NCI-H345 treated with DMSO at 0.1 percent for 48 hours (cell line): ENCODE measurements around the gene IGFL1.
"Not testable (repeated sequence)": the region's sequence is repeated elsewhere in the genome, so short reads cannot be mapped to it uniquely, and the experiment has no call there.

Source experiments
- DNase-seq: peaks from one replicate; lab custom pipeline; 2025; ENCODE audit not compliant: unreplicated experiment; lab: John Stamatoyannopoulos, UW

IGFL1 gene

DNA sequence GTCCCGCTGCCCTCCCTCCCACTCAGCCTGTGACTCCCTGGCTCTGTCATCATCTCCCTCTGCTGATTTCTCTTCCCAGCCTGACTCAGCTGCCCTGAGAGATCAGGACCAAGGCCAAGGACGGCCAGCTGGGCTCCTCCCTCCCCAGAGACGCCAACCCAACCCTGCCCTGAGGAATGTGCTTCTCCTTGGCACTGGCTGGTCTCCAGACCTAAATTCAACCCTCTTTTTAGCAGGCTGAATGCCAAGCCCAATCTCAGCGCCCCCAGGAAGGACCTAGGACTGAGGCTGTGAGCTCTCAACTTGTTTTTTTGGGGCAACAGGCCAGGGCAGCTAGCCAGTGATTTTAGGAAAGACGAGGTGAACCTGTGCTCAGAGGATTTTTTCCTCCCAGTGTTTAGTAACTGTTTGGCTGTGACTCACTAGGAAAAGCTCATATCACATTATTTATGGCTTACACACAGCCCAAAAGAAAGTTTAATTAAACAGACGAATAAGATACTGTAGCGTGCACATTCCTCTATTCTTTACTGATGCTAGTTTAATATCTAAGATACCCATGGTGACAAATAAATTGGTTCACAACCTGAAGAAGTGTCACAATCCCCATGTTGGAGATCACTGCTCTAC lies 7.4 kb upstream of the IGFL1 start:
- DNase-seq: no peak

- DNase-seq: not testable (repeated sequence)
These were observed 5.8 kb upstream of the IGFL1 start for GRCh38 chr19:46223787-46224186.

DNA sequence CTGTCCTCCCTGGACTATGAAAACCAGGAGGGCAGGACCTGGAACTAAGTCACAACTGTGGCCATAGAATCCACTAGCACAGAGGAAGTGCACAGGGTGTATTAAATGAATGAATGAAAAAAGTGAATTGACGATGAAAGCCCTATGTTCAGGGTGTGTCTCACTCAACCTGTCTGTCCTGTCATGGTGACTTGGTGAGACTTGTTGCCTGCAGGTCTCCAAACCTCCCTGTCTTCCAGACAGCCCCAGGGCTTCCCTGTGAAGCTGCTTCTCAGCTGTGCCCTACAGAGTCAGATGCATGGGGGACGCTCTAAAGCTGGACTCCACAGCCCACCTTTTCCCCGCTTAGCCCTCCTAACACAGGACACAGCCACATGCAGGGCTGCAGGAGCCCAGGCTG lies 4.8 kb upstream of the IGFL1 start:
- no peak for DNase-seq

DNA sequence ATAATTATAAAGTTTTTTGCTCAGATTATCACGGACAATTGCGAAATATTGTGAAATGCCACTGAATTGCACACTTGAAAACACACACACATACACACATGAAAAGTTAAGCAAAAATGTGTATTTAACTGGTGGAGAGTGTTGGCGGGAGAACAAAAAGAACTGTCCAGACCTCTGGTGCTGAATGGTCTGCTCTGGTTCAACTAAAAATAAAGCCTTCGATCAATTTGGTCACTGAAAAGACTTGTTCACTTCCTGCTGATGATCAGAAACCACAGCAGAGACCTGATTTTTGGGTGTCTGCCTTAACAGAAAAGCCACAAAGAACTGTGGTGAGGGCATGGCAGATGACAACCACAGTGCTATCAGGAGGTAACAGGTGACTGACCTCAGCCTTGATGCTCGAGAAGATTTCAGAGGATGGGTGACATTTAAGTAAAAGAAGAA lies 4.0 kb upstream of the IGFL1 start:
- no peak for DNase-seq

DNA sequence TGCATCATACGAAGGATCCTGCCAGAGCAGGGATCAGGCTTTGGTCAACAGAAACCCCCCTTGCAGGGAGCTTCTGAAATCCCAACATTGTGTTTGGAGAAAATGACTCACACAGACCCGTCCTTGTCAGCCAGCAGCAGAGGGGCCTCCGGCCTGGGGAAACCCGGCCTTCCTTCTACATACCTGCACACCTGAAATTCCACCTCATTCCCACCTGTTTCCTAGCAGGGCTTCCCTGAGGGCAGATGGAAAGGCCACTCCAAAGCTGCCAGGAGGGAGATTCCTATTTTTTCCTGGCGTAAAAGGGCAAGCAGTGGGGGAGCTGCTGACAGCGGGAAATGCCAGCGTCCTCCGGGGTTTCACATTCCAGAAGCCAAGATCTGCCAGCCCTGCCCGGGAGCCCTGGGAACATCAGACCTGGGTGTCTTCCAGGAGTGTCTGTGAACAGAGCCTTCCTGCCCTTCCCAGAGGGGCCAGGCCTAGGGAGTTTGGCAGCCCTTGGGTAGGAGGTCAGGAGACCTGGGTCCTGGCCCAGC lies 3.0 kb upstream of the IGFL1 start:
- no peak for DNase-seq

DNA sequence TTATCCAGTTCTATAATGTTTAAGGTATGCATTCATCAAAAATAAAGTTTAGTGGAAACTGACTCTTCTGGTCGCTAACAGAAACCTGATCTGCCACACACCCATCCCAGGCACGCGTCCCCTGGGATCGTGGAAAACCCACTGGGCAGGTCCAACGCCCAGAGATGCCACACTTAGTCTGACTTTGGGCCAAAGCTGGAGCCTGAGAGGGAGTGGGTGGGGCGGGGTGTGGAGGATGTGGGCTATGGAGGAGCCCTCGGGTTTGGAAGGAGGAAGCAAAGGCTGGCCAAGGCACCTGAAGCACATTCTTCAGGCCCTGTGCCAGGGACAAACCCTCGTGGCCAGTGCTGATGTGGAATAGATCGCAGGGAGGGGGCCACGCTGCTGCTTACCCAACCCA lies 2.5 kb downstream of the IGFL1 start:
- DNase-seq: no peak

DNA sequence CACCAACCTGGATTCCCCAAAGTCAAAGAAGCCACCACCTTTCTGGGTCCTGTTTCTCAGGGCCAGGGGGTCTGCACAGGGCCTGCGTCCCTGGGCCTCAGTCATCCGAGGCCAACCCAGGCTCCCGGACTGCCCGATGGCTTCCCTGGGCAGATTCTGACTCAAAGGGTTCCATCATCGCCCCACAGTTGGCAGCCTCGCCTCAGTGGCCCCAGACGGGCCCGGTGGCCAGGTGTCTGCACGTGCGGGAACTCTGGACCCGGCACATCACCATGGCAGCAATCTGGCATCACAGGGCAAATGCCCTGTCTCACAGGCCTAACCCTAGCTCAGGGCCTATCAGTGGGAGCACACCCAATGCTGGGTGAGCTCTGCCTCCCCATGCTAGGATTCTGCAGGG lies 2.9 kb downstream of the IGFL1 start:
- DNase-seq: no peak

GRCh38 chr19:46232938-46233621 lies 3.5 kb downstream of the IGFL1 start:
- DNase-seq: no peak

GRCh38 chr19:46233871-46234270 lies 4.3 kb downstream of the IGFL1 start:
- DNase-seq: not testable (repeated sequence)

- not testable (repeated sequence) for DNase-seq
These were observed 8.6 kb downstream of the IGFL1 start for GRCh38 chr19:46238141-46238540.

GRCh38 chr19:46239193-46240024 lies 9.9 kb downstream of the IGFL1 start:
- no peak for DNase-seq

DNA sequence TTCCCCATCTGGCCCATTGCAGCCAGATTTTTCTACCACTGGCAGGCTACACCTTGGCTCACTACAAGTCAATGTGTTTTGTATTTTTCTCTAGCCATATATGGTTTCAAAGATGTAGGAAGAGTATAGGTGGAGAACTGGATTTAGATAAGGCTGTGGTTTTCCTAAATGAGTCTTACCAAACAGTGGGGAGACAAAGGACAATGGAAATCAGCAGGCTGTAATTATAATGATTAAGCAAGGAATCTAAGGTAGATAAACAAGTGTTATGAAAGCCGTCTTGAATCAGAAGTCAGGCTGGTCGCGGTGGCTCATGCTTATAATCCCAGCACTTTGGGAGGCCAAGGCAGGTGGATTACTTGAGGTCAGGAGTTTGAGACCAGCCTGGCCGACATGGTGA lies 11.2 kb downstream of the IGFL1 start:
- DNase-seq: no peak

DNA sequence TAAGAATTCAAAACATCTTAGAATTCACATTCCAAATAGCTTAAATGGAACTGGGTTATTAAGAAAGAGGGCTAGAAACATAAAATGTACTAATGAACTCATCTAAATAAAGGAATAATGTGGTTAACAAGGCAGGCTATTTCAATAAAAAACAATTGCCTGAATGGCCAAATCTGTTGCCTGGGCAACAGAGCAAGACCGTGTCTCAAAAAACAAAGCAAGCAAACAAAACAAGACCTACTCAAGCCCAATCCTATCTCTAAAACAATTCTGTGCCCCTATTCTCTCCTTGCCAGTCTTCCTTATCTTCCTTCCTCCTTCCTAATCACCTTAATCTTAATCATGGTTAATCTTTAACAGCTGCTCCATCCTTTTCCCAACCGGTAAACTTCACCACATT lies 12.1 kb downstream of the IGFL1 start:
- no peak for DNase-seq

DNA sequence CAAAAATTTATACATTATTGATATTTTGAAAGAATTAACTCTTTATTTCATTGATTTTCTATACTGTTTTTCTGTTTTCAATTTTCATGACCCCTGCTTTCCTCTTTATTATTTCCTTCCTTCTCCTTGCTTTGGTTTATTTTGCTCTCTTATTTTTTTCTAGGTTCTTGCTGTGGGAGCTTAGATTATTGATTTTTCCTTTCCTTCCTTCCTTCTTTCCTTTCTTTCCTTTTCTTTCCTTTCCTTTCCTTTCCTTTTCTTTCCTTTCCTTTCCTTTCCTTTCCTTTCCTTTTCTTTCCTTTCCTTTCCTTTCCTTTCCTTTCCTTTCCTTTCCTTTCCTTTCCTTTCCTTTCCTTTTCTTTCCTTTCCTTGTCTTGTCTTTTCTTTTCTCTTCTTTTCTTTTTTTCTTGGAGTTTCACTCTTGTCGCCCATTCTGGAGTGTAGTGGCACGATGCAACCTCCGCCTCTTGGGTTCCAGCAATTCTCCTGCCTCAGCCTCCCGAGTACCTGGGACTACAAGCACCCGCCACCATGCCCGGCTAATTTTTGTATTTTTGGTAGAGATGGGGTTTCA lies 13.6 kb downstream of the IGFL1 start:
- not testable (repeated sequence) for DNase-seq

GRCh38 chr19:46250076-46250735 lies 20.7 kb downstream of the IGFL1 start:
- DNase-seq: no peak

DNA sequence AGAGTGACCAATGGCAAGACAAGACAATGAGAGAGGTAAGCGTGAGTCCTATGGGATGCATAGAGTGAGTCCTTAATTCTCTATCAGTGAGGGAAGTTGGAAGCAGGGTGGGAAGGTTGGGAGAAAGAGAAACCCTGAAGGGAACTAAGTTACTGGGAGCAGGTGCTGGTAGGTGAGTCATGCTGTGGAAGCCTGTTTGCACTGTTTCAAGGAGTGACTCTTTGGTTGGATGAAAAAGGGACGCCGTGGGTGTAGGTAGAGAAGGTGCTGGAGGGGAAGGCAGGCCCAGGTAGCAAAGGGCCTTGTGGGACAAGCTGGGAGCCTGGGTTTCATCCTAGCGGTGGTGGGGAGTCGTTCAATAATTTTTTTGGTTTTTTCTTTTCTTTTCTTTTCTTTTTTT lies 21.9 kb downstream of the IGFL1 start:
- no peak for DNase-seq

GRCh38 chr19:46254776-46255175 lies 25.2 kb downstream of the IGFL1 start:
- no peak for DNase-seq

GRCh38 chr19:46256855-46257254 lies 27.3 kb downstream of the IGFL1 start:
- no peak for DNase-seq

DNA sequence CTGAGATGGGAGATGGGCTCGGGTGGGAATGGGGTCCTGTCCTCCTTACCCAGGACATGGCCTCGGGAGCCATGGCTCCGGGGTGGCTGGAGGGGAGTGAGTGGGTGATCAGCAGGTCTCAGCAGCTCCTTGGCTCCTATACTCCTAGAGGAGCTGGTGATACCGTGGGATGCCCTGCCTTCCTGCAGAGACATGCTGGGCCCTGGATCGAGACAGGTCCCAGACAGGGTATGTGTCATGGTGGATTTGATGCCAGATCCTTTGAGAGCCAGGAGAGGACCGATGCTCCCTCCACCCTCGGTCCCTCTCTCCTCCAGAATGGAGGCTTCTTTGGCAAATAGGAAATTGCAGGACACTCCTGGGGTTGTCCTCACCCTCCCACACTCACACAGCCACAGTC lies 32.0 kb downstream of the IGFL1 start:
- not testable (repeated sequence) for DNase-seq

- DNase-seq: not testable (repeated sequence)
These were observed 33.2 kb downstream of the IGFL1 start for GRCh38 chr19:46262684-46263296.
